Erythroblast (primary cell): ENCODE results near the gene NPR1.
A peak's percentile ranks its signal among the peaks of the same experiment; 100 is the strongest.
"Not testable (repeated sequence)": the region's sequence is repeated elsewhere in the genome, so short reads cannot be mapped to it uniquely, and the experiment has no call there.

Experiments
- DNase-seq, 2 experiments: peaks; one replicate each; lab custom pipeline; 2025; lab: John Stamatoyannopoulos, UW
- GATA1 ChIP-seq: IDR thresholded peaks from 2 replicates; pipeline ENCODE4 v1.6.1; 2011; ENCODE audit warnings: low read depth, mild to moderate bottlenecking, control low read depth, low read length, moderate library complexity
- POLR2A ChIP-seq: IDR thresholded peaks from 2 replicates; pipeline ENCODE4 v1.6.1; 2011; ENCODE audit warnings: mild to moderate bottlenecking, low read length

NPR1 gene

GRCh38 chr1:153698923-153699714 is 20.6 kb downstream of the NPR1 start:
- DNase-seq: peak in 1 of 2 experiments; percentile 37
- TF ChIP-seq GATA1 (no peak), POLR2A (no peak)

- TF ChIP-seq GATA1 (no peak), POLR2A (no peak)
- DNase-seq: no peak
Observed at GRCh38 chr1:153699768-153700167, 21.3 kb downstream of the NPR1 start.

GRCh38 chr1:153705484-153705883 is 27.0 kb downstream of the NPR1 start:
- DNase-seq: no peak
- TF ChIP-seq GATA1 (no peak), POLR2A (no peak)

- no peak for DNase-seq
- TF ChIP-seq GATA1 (no peak), POLR2A (no peak)
Observed at GRCh38 chr1:153711026-153711425, 32.5 kb downstream of the NPR1 start.

- not testable (repeated sequence) for DNase-seq
Observed at GRCh38 chr1:153716211-153716610, 37.7 kb downstream of the NPR1 start.

- TF ChIP-seq POLR2A (no peak), GATA1 (no peak)
- no peak for DNase-seq
Observed at GRCh38 chr1:153717330-153717729, 38.8 kb downstream of the NPR1 start.

GRCh38 chr1:153723687-153724086 is 45.2 kb downstream of the NPR1 start:
- TF ChIP-seq POLR2A (no peak), GATA1 (no peak)
- no peak for DNase-seq

- DNase-seq: not testable (repeated sequence)
Observed at GRCh38 chr1:153724634-153725033, 46.1 kb downstream of the NPR1 start.

- peak; percentile 100 for DNase-seq
Observed at GRCh38 chr1:153727463-153728304, 49.2 kb downstream of the NPR1 start, which contains the start of gene INTS3. Gene INTS3, plus strand, starts transcription at chr1:153728050. Its CDS starts 585 bp downstream, at chr1:153728635.

GRCh38 chr1:153728305-153729066 is 50.0 kb downstream of the NPR1 start:
- peak; percentile 67 to 78 for DNase-seq
- TF ChIP-seq POLR2A: no peak
- TF ChIP-seq GATA1: no peak

More at GRCh38 chr1:153727463-153728304, 49.2 kb downstream of the NPR1 start, which contains the start of gene INTS3:
- TF ChIP-seq GATA1: no peak
- TF ChIP-seq POLR2A: peak; percentile 75

- no peak for DNase-seq
- TF ChIP-seq GATA1 (no peak), POLR2A (no peak)
Observed at GRCh38 chr1:153730468-153730988, 52.0 kb downstream of the NPR1 start.

GRCh38 chr1:153733970-153734369 is 55.5 kb downstream of the NPR1 start:
- no peak for DNase-seq
- TF ChIP-seq POLR2A (no peak), GATA1 (no peak)

- no peak for DNase-seq
Observed at GRCh38 chr1:153734396-153735089, 56.1 kb downstream of the NPR1 start.

More at GRCh38 chr1:153734396-153735089, 56.1 kb downstream of the NPR1 start:
- no peak for TF ChIP-seq POLR2A
- no peak for TF ChIP-seq GATA1
